GM18502 (cell line): ENCODE results near the gene MAP2K4.

Source experiments
- ATAC-seq: cut with Tn5 transposase; IDR thresholded peaks from one replicate; pipeline ENCODE4 v1.9.1; 2021; ENCODE audit warnings: mild to moderate bottlenecking; ENCODE audit not compliant: unreplicated experiment, poor library complexity

The MAP2K4 gene

GRCh38 chr17:12085076-12085949, 64.6 kb downstream of the MAP2K4 start:
- no peak for ATAC-seq

- no peak for ATAC-seq
Observed at GRCh38 chr17:12088035-12088434, 67.4 kb downstream of the MAP2K4 start.

DNA sequence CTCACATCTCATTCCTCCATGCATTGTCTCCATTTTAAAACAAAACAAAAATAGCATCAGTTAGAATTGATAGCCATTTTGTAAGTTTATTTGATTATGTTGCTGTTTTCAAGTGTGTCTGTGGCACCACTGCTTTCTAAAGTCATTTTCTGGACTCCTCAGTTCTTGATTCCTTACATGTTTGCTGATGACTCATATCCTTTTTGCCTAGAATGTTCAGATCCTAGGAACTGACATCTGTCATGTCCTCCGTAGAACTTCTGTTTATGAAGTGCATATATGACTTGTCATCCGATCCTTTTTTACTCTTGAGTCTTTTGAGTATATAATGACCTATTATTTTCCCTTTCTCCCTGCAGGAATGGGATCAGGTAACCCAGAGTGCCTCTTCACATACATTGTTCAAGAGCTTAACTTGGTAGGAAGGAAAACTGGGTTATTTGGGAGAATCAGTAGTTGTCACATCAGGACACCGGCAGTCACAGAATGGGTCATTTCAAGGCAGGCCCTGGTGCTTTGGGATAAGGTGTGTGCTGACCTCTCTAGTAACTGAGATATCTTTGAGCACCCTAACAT, 69.2 kb downstream of the MAP2K4 start:
- no peak for ATAC-seq

GRCh38 chr17:12094336-12094735, 73.7 kb downstream of the MAP2K4 start:
- no peak for ATAC-seq

DNA sequence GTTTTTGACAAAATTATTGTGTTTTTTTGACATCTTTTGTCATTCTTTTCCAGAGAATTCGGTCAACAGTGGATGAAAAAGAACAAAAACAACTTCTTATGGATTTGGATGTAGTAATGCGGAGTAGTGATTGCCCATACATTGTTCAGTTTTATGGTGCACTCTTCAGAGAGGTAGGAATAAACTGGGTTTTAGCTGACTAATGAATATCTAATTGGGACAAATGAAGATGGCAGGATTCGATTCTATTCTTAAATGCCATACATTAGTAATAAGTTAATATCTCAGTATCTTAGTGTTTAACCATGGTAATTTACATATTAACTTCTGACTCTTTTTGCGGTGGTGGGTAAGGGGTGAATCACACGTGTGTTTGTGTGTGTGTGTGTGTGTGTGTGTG, 74.8 kb downstream of the MAP2K4 start:
- ATAC-seq: no peak

DNA sequence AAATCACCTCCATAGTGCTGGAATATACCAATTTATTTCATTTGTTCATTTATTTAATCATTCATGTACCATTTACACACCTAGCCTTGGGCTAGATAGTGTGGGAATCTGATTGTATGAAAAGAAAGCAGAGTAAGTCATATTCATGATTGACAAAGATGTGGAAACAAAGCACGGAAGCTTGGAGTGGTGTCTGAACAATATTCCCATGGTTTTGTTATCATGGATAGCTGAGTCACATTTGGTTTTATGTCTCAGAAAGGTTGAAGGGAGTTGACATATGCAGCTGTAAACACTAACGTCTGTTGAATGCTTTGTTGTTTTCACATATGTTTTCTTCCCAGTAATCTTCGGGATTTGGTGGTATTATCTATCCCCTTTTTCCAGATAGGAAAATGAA, 76.6 kb downstream of the MAP2K4 start:
- ATAC-seq: no peak

DNA sequence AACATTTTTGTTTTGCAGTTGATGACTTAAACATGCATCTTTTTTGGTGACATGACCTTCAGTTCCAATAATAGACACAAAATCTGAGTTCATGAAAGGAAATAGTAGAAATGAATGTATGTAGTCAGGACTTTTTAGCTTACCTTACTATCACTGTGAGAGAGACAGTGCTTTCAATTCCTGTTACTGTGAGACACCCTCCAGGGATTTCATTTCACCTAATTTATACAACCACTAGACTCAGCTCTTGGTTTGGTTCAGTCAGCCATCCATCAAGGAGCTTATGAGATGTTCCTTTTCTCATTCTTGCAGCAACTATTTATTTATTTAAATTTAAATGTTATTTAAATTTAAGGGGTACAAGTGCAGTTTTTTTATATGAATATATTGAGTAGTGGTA, 77.9 kb downstream of the MAP2K4 start:
- peak; percentile 96 for ATAC-seq

- ATAC-seq: no peak
Observed at GRCh38 chr17:12099412-12099811, 78.7 kb downstream of the MAP2K4 start.

DNA sequence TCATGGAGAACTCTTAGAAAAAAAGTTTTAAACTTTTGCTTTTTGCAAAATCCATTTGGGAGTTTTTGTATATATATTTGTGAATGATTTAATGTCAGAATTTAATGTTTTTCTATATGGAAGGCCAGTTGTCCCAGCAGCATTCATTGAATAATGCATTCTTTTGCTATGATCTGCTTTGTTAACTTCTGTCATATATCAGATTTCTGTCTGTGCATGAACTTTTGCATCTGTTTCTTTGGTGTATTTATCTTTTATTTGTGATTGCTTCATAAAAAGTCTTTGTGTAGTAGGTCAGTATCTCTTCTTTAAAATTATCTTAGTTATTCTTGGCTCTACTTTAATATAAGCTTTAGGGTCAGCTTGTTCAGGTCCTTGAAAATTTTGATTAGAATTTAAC, 84.2 kb downstream of the MAP2K4 start:
- ATAC-seq: no peak

GRCh38 chr17:12107905-12108304, 87.2 kb downstream of the MAP2K4 start:
- ATAC-seq: no peak

GRCh38 chr17:12110906-12111305, 90.2 kb downstream of the MAP2K4 start:
- ATAC-seq: no peak

DNA sequence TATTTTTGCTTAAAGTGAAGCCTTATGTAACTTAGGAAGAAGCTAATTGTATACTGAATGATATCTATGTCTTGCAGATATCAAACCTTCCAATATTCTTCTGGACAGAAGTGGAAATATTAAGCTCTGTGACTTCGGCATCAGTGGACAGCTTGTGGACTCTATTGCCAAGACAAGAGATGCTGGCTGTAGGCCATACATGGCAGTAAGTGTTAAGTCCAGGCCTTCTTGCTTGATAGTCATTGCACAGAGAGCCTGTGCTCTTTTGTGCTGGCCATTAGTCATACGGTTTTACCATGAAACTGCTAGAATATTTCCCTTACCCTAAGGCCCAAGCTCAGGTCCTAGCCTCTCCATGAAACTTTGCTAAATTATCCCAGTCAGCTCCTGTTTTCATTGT, 92.5 kb downstream of the MAP2K4 start:
- ATAC-seq: no peak

- ATAC-seq: no peak
Observed at GRCh38 chr17:12114686-12115418, 94.2 kb downstream of the MAP2K4 start.

GRCh38 chr17:12116143-12116542, 95.5 kb downstream of the MAP2K4 start:
- ATAC-seq: no peak

DNA sequence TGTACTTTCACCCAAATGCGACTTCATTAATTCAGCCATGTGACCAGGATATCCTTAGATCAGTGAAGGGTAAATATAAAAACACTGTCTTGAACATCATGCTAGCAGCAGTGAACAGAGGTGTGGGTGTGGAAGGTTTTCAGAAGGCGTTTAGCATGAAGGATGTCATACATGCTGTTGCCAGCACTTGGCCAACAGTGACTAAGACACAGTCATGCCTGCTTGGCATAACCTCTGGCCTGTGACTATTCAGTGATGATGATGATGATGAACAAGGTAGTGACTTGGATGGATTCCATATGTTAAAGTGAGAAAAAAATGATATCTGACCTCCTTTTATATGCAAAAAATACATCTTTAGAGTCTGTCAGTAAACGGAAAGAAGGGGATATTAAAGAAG, 97.9 kb downstream of the MAP2K4 start:
- no peak for ATAC-seq

DNA sequence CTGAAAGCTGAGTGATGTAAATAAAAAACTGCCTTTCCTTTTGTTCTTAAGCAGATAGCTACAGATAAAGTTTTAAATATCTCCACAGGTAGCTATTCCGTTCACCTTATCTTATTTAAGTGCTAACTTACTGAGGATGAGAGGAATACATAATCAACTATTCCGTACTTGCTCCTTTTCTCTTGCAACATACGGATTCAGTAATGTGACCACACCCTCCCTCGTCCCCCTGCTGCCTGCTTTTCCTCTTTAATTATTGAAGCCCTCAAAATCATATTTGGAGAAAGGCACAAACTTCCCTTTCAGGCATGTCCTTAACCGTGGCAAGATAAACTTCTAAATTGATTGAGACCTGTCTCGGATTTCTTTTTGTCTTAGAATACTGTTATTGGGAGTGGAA, 101.4 kb downstream of the MAP2K4 start:
- no peak for ATAC-seq

GRCh38 chr17:12127177-12127576, 106.5 kb downstream of the MAP2K4 start:
- no peak for ATAC-seq

- ATAC-seq: no peak
Observed at GRCh38 chr17:12127667-12128066, 107.0 kb downstream of the MAP2K4 start.

DNA sequence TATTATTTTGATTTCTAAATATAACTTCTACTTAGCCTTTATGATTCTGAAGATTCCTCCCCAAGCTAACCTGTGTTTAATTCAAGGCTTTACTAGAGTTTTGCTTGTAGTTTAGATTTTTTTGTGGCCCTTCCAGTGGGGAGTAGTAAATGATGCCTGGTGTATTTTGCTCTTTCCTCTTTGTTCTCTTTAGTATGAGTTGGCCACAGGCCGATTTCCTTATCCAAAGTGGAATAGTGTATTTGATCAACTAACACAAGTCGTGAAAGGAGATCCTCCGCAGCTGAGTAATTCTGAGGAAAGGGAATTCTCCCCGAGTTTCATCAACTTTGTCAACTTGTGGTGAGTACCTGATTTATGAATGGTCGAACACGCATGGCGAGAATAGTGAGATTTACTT, 108.3 kb downstream of the MAP2K4 start:
- ATAC-seq: no peak

DNA sequence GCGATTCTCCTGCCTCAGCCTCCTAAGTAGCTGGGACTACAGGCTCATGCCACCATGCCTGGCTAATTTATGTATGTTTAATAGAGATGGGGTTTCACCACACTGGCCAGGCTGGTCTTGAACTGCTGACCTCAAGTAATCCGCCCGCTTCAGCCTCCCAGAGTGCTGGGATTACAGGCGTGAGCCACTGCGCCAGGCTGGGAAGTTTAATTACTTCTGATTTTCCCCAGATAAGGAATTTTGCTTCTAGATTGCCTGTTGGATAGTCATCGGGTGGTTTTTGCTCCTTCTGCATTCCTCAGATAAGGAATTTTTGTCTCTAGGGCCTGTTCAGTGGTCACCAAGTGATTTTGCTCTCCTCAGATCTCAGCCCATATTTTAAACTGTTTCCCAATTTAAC, 112.5 kb downstream of the MAP2K4 start:
- no peak for ATAC-seq

- no peak for ATAC-seq
Observed at GRCh38 chr17:12134101-12134500, 113.4 kb downstream of the MAP2K4 start.
